Adrenal gland (tissue), 12 donors: Measurements from ENCODE around the gene HOXB7. TPM values are rescaled to one million over a fixed set of nuclear protein-coding genes. Genes with fewer than 3 reads are reported as not detected.

Experiments
- DNase-seq, 7 donors: peaks; one replicate each; pipeline ENCODE4 v3.0.0-alpha.2; 2019 to 2020
- H3K27ac ChIP-seq, 5 donors: fragments of 200-600 bp; sonication (generic) in 4 of 5; 1 replicate in 3 of 5; 2 replicates in 2 of 5; pipeline versions ENCODE4 v1.5.1 to v1.8.0; 2016 to 2020; ENCODE audit warnings: mild to moderate bottlenecking in 1 of 5
- H3K27me3 ChIP-seq: fragments of 200-600 bp; 2 replicates; pipeline ENCODE4 v1.8.0; 2021
- H3K36me3 ChIP-seq, 2 donors: fragments of 200-600 bp; replicated peaks in 1 of 2; 1 replicate in 1 of 2; 2 replicates in 1 of 2; pipeline versions ENCODE4 v1.5.1 to v1.8.0; 2018 to 2022
- H3K4me1 ChIP-seq, 2 donors: fragments of 200-600 bp; replicated peaks in 1 of 2; 1 replicate in 1 of 2; 2 replicates in 1 of 2; pipeline versions ENCODE4 v1.5.1 to v1.8.0; 2018 to 2021
- H3K4me3 ChIP-seq, 4 donors: fragments of 200-600 bp; sonication (generic) in 3 of 4; one replicate each; pipeline ENCODE4 v1.5.1; 2016 to 2018
- H3K9me3 ChIP-seq, 3 donors: fragments of 200-600 bp; sonication (generic) in 1 of 3; replicated peaks in 1 of 3; 1 replicate in 2 of 3; 2 replicates in 1 of 3; pipeline versions ENCODE4 v1.5.1 to v1.8.0; 2016 to 2021
- CTCF ChIP-seq, 6 experiments: fragments of 450-650 bp in 4 of 6; fragments of 200-600 bp in 2 of 6; sonication (generic) in 1 of 6; IDR thresholded peaks; 1 replicate in 5 of 6; 2 replicates in 1 of 6; pipeline versions ENCODE4 v1.5.1 to v1.8.0; 2016 to 2021; ENCODE audit warnings: antibody characterized with exemption in 6 of 6, mild to moderate bottlenecking in 2 of 6, moderate library complexity in 1 of 6
- POLR2A ChIP-seq, 2 donors: fragments of 450-650 bp; IDR thresholded peaks; one replicate each; pipeline ENCODE4 v1.6.1; 2017; ENCODE audit warnings: antibody characterized with exemption in 2 of 2, mild to moderate bottlenecking in 2 of 2, moderate library complexity in 1 of 2
- WGBS, 4 donors: extraction: QIAGEN DNeasy Blood & Tissue Kit in 2 of 4; methylation state at CpG; one replicate each; pipeline versions ENCODE4 v1.1.5 to v1.1.7; 2013 to 2017; 5-methylcytosine and 5-hydroxymethylcytosine counted together
- intact Hi-C, 2 donors: fragments of 100-400 bp; cut with DNase I; formaldehyde crosslinking; loops; one replicate each; pipeline versions ENCODE4 v1.14.1 to v1.15.0; 2022 to 2023
- polyA plus RNA-seq, 3 donors: library from polyadenylated mRNA; stranded (reverse); fragments of 200-250 nt in 2 of 3; fragments of 350-450 nt in 1 of 3; fragmentation: Illumina TruSeq in 1 of 3; extraction: RNeasy Lipid Tissue Mini Kit (QIAGEN cat#74804) in 1 of 3; gene quantifications; one replicate each; pipeline ENCODE4 v1.2.3, GENCODE V29; 2013 to 2014
- total RNA-seq, 9 donors: library from RNA; depleted of rRNA in 4 of 9; stranded (reverse); fragments of >200 nt in 4 of 9; fragments of 120-200 nt in 1 of 9; fragmentation: NEBNext Ultra II Directional in 1 of 9; extraction: Animal tissue kit (Norgen Biotek cat#: 25700) in 1 of 9; gene quantifications; one replicate each; pipeline versions ENCODE4 v1.1.0 to v1.2.4, GENCODE V29; 2013 to 2023
- donor health status: healthy with polysubstance abuse.
- donor health status: Bipolar disorder and iron deficiency.
- donor health status: DM: yes; HTN: yes; CAD: no.
- donor health status: DM: no; HTN: no; CAD: no.
- donor health status: DM: no; HTN: no; CAD: no.
- donor health status: DM: yes; HTN: yes; CAD: no.

HOXB7 gene
- total and polyA plus RNA-seq, 12 donors: 6.2 to 27.0 (median 13.5) TPM

- Histone ChIP-seq H3K36me3 (no peaks in the 10 kb centered on the region), H3K4me3 (peak overlapping the region in 1 of 4 donors; percentile 13), H3K27me3 (no peaks in the 10 kb centered on the region), H3K9me3 (no peaks in the 10 kb centered on the region), H3K27ac (peak overlapping the region in 2 of 5 donors; percentile 23 to 26), H3K4me1 (peaks cover 0 to 20% of the 10 kb centered on the region in 2 donors)
- WGBS, 4 donors: 43 to 54% (median 47%) methylated on average over 33 of the region's 33 CpGs
- intact Hi-C loops: no loop called here
- TF ChIP-seq POLR2A (IDR thresholded peaks at IDR 0.05): no peak
- no peak for DNase-seq
Measured at GRCh38 chr17:48568499-48569239, 42.1 kb downstream of the HOXB7 start.

GRCh38 chr17:48567646-48568354 lies 43.0 kb downstream of the HOXB7 start:
- Histone ChIP-seq H3K9me3 (no peaks in the 10 kb centered on the region), H3K4me1 (peaks cover 0 to 26% of the 10 kb centered on the region in 2 donors), H3K27ac (peak overlapping the region in 1 of 5 donors; percentile 26), H3K27me3 (no peaks in the 10 kb centered on the region), H3K36me3 (no peaks in the 10 kb centered on the region), H3K4me3 (peak overlapping the region in 1 of 4 donors; percentile 13)
- TF ChIP-seq POLR2A (IDR thresholded peaks at IDR 0.05) (no peak), CTCF (IDR thresholded peaks at IDR 0.05) (no peak)
- 54 to 83% (median 77%) methylated on average over 2 of the region's 2 CpGs for WGBS, 4 donors
- intact Hi-C loops: no loop called here
- DNase-seq: no peak

DNA sequence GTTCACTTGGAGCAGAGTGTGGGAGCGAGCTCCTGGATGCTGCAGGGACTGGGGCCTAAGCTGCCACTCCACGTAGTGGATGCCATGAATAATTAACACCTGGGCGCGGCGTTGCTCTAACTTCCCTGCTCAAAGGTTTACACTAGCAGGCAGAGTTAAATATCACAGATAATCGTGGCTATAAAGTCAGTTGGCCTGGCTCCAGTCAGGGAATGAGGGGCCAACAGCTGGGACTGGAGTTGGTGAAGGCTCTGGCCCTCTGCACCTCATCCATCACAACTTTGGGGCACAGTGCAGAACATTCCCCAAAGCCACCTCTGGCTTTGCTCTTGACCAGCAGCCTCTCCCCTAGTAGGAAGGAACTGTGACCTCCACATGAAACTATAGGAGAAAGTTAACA lies 43.6 kb downstream of the HOXB7 start:
- H3K4me3 ChIP-seq: no peak overlapping the region
- H3K36me3 ChIP-seq: no peaks in the 10 kb centered on the region
- no peak for DNase-seq
- TF ChIP-seq POLR2A (IDR thresholded peaks at IDR 0.05) (no peak), CTCF (IDR thresholded peaks at IDR 0.05) (no peak)
- H3K27ac ChIP-seq: no peak overlapping the region
- WGBS, 4 donors: 78 to 86% (median 84%) methylated on average over 5 to 6 of the region's 6 CpGs
- H3K9me3 ChIP-seq: no peaks in the 10 kb centered on the region
- no peaks in the 10 kb centered on the region for H3K27me3 ChIP-seq
- intact Hi-C loops: no loop called here
- H3K4me1 ChIP-seq: peaks cover 0 to 21% of the 10 kb centered on the region in 2 donors

GRCh38 chr17:48566717-48567116 lies 44.1 kb downstream of the HOXB7 start:
- no peak for DNase-seq
- Histone ChIP-seq H3K9me3 (no peaks in the 10 kb centered on the region), H3K36me3 (no peaks in the 10 kb centered on the region), H3K27ac (peak overlapping the region in 1 of 5 donors; percentile 27), H3K27me3 (no peaks in the 10 kb centered on the region), H3K4me1 (peaks cover 0 to 18% of the 10 kb centered on the region in 2 donors), H3K4me3 (no peak overlapping the region)
- WGBS, 4 donors: 50 to 75% (median 53%) methylated on average over 2 of the region's 2 CpGs
- TF ChIP-seq CTCF (IDR thresholded peaks at IDR 0.05) (no peak), POLR2A (IDR thresholded peaks at IDR 0.05) (no peak)
- intact Hi-C loops: no loop called here
